ENCODE data around the gene TSSC4. TPM values are rescaled to one million over a fixed set of nuclear protein-coding genes. Genes with fewer than 3 reads are reported as not detected.

The TSSC4 gene
- total and polyA plus RNA-seq, 2 of the 13 experiments (the other 11 are each of a cell fraction or from before 2014, with no cell fraction given): 16.2 to 58.6 TPM

DNA sequence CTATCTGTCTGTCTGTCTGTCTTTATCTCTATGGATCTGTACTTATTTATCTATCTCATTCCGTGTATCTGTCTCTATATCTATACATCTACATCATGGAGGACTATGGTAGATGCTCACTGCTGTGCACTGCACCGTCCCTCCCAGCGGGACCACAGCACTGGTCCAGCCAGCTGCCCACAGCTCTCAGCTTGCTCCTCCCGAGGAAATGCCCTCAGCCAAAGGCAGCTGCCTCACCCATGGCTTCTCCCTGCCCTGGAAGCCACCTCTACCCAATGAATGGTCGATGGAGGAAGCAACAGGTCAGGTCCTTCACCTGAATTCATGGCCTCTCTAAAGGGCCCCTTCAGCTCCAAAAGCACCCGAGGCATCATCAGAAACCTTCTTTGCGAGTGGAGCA, 38.1 kb upstream of the TSSC4 start (continued):
- TF ChIP-seq, protein P1, sequence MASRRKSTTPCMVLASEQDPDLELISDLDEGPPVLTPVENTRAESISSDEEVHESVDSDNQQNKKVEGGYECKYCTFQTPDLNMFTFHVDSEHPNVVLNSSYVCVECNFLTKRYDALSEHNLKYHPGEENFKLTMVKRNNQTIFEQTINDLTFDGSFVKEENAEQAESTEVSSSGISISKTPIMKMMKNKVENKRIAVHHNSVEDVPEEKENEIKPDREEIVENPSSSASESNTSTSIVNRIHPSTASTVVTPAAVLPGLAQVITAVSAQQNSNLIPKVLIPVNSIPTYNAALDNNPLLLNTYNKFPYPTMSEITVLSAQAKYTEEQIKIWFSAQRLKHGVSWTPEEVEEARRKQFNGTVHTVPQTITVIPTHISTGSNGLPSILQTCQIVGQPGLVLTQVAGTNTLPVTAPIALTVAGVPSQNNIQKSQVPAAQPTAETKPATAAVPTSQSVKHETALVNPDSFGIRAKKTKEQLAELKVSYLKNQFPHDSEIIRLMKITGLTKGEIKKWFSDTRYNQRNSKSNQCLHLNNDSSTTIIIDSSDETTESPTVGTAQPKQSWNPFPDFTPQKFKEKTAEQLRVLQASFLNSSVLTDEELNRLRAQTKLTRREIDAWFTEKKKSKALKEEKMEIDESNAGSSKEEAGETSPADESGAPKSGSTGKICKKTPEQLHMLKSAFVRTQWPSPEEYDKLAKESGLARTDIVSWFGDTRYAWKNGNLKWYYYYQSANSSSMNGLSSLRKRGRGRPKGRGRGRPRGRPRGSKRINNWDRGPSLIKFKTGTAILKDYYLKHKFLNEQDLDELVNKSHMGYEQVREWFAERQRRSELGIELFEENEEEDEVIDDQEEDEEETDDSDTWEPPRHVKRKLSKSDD (CRISPR knock-in tag; IDR thresholded peaks at IDR 0.05; ENCODE audit: low read depth): no peak
- TF ChIP-seq, protein P2, sequence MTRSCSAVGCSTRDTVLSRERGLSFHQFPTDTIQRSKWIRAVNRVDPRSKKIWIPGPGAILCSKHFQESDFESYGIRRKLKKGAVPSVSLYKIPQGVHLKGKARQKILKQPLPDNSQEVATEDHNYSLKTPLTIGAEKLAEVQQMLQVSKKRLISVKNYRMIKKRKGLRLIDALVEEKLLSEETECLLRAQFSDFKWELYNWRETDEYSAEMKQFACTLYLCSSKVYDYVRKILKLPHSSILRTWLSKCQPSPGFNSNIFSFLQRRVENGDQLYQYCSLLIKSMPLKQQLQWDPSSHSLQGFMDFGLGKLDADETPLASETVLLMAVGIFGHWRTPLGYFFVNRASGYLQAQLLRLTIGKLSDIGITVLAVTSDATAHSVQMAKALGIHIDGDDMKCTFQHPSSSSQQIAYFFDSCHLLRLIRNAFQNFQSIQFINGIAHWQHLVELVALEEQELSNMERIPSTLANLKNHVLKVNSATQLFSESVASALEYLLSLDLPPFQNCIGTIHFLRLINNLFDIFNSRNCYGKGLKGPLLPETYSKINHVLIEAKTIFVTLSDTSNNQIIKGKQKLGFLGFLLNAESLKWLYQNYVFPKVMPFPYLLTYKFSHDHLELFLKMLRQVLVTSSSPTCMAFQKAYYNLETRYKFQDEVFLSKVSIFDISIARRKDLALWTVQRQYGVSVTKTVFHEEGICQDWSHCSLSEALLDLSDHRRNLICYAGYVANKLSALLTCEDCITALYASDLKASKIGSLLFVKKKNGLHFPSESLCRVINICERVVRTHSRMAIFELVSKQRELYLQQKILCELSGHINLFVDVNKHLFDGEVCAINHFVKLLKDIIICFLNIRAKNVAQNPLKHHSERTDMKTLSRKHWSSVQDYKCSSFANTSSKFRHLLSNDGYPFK (CRISPR knock-in tag; IDR thresholded peaks at IDR 0.05; ENCODE audit: borderline replicate concordance): no peak
- TF ChIP-seq ZBTB7B (CRISPR knock-in tag; IDR thresholded peaks at IDR 0.05): no peak

DNA sequence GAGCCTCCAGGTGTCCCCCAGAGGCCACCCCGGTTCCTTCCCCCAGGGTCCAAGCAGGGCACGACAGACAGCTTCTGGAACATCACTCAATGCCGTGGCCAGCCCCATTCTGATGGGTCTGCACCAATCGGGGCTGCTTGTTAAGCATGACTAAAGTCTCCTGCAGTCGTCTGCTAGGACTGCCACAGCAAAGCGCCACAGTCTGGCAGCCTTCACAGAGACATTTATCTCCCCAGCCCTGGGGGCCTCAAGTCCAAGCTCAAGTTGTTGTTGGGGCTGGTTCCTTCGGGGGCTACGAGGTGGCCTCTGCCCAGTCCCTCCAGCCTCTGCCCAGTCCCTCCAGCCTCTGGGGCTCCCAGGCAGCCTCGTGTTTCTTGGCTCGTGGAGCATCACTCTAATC, 37.4 kb upstream of the TSSC4 start:
- no peaks in the 10 kb centered on the region for H3K9me3 ChIP-seq (ENCODE audit: low read length)
- ChIA-PET CTCF (ENCODE audit: low intra/inter-chr PET ratio, low total read pairs) (no interaction called here), POLR2A (no interaction called here)
- no peaks in the 10 kb centered on the region for H3K79me2 ChIP-seq (ENCODE audit: insufficient read depth, low read length)
- no peak for DNase-seq (ENCODE audit: low spot score)
- no peak for ATAC-seq
- no peak overlapping the region for H3K4me3 ChIP-seq (replicated peaks in 1 of 3; ENCODE audit: insufficient read depth in 1 of 3, low read depth in 2 of 3, low read length in 3 of 3)
- FAIRE-seq: no peak
- H3K27ac ChIP-seq (ENCODE audit: extremely low read length, insufficient read depth, low read length): no peak overlapping the region
- intact Hi-C loops (cut with micrococcal nuclease; ENCODE audit: unreplicated experiment) (no loop called here), in situ Hi-C loops (cut with HindIII; ENCODE audit: extremely low pct_ligation_motif_present, low pct_unique_long_range_greater_than_20kb) (no loop called here)
- no peaks in the 10 kb centered on the region for H4K20me1 ChIP-seq (ENCODE audit: insufficient read depth, low read length)
- 24% methylated on average over 6 of the region's 10 CpGs for WGBS (ENCODE audit: low lambda C conversion rate)
- H3K4me2 ChIP-seq (ENCODE audit: low read depth, low read length): no peak overlapping the region
- H3K27me3 ChIP-seq (ENCODE audit: control insufficient read depth in 1 of 2, insufficient read depth in 2 of 2, low read length in 2 of 2): peaks cover 19 to 87% of the 10 kb centered on the region in 2 experiments
- no peaks in the 10 kb centered on the region for H3K4me1 ChIP-seq (ENCODE audit: insufficient read depth, low read length)
- H3K36me3 ChIP-seq (replicated peaks in 1 of 2; ENCODE audit: control insufficient read depth in 1 of 2, insufficient read depth in 2 of 2, low read length in 2 of 2): no peaks in the 10 kb centered on the region
- H2AFZ ChIP-seq (ENCODE audit: low read length): no peak overlapping the region
- H3K9ac ChIP-seq (ENCODE audit: insufficient read depth, low read depth, low read length): no peak overlapping the region
- BruUV-seq (replicated peaks): no TSS peak
- no peak for TF ChIP-seq ZFP62 (CRISPR knock-in tag; IDR thresholded peaks at IDR 0.05)
- TF ChIP-seq PHB2 (IDR thresholded peaks at IDR 0.05; ENCODE audit: partially characterized antibody): no peak
- TF ChIP-seq, protein P3, sequence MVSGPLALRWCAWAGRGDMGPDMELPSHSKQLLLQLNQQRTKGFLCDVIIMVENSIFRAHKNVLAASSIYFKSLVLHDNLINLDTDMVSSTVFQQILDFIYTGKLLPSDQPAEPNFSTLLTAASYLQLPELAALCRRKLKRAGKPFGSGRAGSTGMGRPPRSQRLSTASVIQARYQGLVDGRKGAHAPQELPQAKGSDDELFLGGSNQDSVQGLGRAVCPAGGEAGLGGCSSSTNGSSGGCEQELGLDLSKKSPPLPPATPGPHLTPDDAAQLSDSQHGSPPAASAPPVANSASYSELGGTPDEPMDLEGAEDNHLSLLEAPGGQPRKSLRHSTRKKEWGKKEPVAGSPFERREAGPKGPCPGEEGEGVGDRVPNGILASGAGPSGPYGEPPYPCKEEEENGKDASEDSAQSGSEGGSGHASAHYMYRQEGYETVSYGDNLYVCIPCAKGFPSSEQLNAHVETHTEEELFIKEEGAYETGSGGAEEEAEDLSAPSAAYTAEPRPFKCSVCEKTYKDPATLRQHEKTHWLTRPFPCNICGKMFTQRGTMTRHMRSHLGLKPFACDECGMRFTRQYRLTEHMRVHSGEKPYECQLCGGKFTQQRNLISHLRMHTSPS (CRISPR knock-in tag; IDR thresholded peaks at IDR 0.05; ENCODE audit: low read depth): no peak
- TF ChIP-seq U2AF2 (IDR thresholded peaks at IDR 0.05; ENCODE audit: low read depth, low read length): no peak
- no peak for TF ChIP-seq MAZ (IDR thresholded peaks at IDR 0.05; ENCODE audit: borderline replicate concordance, low read depth, low read length)
- TF ChIP-seq MAZ (CRISPR knock-in tag; IDR thresholded peaks at IDR 0.05; ENCODE audit: low read depth): no peak
- TF ChIP-seq, protein P4, sequence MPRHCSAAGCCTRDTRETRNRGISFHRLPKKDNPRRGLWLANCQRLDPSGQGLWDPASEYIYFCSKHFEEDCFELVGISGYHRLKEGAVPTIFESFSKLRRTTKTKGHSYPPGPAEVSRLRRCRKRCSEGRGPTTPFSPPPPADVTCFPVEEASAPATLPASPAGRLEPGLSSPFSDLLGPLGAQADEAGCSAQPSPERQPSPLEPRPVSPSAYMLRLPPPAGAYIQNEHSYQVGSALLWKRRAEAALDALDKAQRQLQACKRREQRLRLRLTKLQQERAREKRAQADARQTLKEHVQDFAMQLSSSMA (CRISPR knock-in tag; IDR thresholded peaks at IDR 0.05): no peak
- TF ChIP-seq MATR3 (CRISPR knock-in tag; IDR thresholded peaks at IDR 0.05): no peak
- no peak for TF ChIP-seq HNRNPUL1 (IDR thresholded peaks at IDR 0.05; ENCODE audit: low read depth, low read length)
- TF ChIP-seq ZNF878 (CRISPR knock-in tag; IDR thresholded peaks at IDR 0.05): no peak
- no peak for TF ChIP-seq ZNF563 (CRISPR knock-in tag; IDR thresholded peaks at IDR 0.05)
- no peak for TF ChIP-seq POLR2G (IDR thresholded peaks at IDR 0.05; ENCODE audit: low read depth, low read length)
- no peak for TF ChIP-seq ZNF121 (CRISPR knock-in tag; IDR thresholded peaks at IDR 0.05)
- TF ChIP-seq ZNF460 (CRISPR knock-in tag; IDR thresholded peaks at IDR 0.05; ENCODE audit: borderline replicate concordance): no peak

Measured in HepG2 (cell line).